Thyroid gland (tissue), 4 donors: ENCODE results near the gene SLC43A2. TPM values are rescaled to one million over a fixed set of nuclear protein-coding genes. Genes with fewer than 3 reads are reported as not detected.

Experiments used
- DNase-seq, 2 donors: peaks; one replicate each; pipeline ENCODE4 v3.0.0-alpha.2; 2019
- H3K27ac ChIP-seq, 3 donors: fragments of 200-600 bp; sonication (generic); 1 replicate in 2 of 3; 2 replicates in 1 of 3; pipeline ENCODE4 v1.5.1; 2016 to 2019; ENCODE audit warnings: mild to moderate bottlenecking in 1 of 3, moderate library complexity in 1 of 3
- H3K27me3 ChIP-seq: fragments of 200-600 bp; sonication (generic); one replicate; pipeline ENCODE4 v1.5.1; 2019
- H3K36me3 ChIP-seq, 2 donors: fragments of 200-600 bp; sonication (generic); one replicate each; pipeline ENCODE4 v1.5.1; 2016 to 2019
- H3K4me1 ChIP-seq, 2 donors: fragments of 200-600 bp; sonication (generic); one replicate each; pipeline ENCODE4 v1.5.1; 2017 to 2019
- H3K4me3 ChIP-seq, 3 donors: fragments of 200-600 bp; sonication (generic); replicated peaks in 1 of 3; 1 replicate in 2 of 3; 2 replicates in 1 of 3; pipeline ENCODE4 v1.5.1; 2016; ENCODE audit warnings: mild to moderate bottlenecking in 1 of 3
- H3K9me3 ChIP-seq: fragments of 200-600 bp; sonication (generic); one replicate; pipeline ENCODE4 v1.5.1; 2017
- POLR2A ChIP-seq, 2 donors: fragments of 450-650 bp; IDR thresholded peaks; one replicate each; pipeline ENCODE4 v1.6.1; 2017; ENCODE audit warnings: antibody characterized with exemption in 2 of 2, mild to moderate bottlenecking in 2 of 2, moderate library complexity in 1 of 2
- WGBS, 2 donors: methylation state at CpG; one replicate each; pipeline ENCODE4 v1.1.5; 2017; 5-methylcytosine and 5-hydroxymethylcytosine counted together
- intact Hi-C: fragments of 100-400 bp; cut with DNase I; formaldehyde crosslinking; loops from one replicate; pipeline ENCODE4 v1.15.1; 2023
- total RNA-seq, 4 donors: library from RNA; depleted of rRNA; stranded (reverse); fragments of >200 nt; gene quantifications; one replicate each; pipeline ENCODE4 v1.2.3, GENCODE V29; 2016
- TF ChIP-seq, protein P1 (sequence below), 6 experiments: fragments of 200-600 bp in 3 of 6; fragments of 450-650 bp in 3 of 6; sonication (generic) in 3 of 6; IDR thresholded peaks; one replicate each; pipeline ENCODE4 v1.5.1; 2016 to 2019; ENCODE audit warnings: antibody characterized with exemption in 6 of 6, mild to moderate bottlenecking in 2 of 6, inconsistent platforms in 1 of 6, moderate library complexity in 1 of 6

Gene SLC43A2
- total RNA-seq, 4 donors from 2014 or later = 17.5 to 28.2 (median 23.9) TPM

DNA sequence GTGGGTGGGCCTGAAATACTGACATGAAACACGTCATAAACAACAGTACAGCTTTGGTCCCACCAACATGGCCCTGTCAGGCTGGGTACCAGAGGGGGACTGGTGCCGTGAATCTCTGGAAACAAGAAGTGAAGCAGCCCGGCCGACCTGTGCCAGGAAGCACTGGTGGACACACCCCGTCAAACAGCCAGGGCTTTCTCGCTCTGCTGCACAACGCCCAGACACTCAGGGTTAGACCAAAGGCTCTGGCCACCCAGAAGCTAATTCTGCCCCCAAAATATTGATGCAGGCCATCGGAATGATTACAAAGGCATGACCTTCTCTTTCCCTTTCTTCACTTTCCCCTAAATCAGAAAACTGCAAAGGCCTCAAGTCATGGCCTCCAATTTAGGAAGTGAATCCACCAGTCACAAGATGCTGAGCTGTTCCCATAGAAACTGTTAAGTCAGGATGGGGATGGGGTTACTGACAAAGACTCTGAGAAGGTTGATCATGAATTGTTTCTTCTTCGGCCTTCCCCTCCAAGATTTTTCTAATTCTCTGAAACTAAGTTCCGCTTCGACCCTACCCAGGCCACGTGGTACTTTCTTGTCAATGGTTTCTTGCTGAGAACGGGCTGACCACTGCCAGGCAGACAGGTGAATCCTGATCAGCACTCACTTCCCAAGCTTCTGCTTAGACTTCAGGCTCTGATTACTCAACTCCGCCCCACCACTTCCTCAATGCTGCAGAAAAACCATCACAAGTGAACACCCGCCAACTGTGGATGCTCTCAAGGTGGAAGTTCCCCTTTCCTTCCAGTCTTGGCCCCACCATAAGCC is 72.8 kb downstream of the SLC43A2 start:
- peak; percentile 69 to 81 for DNase-seq
- Histone ChIP-seq H3K27ac (peak overlapping the region in 2 of 3 donors; percentile 24 to 56), H3K36me3 (peaks cover 9 to 11% of the 10 kb centered on the region in 2 donors), H3K27me3 (no peaks in the 10 kb centered on the region), H3K9me3 (no peaks in the 10 kb centered on the region), H3K4me1 (peaks cover 46 to 59% of the 10 kb centered on the region in 2 donors), H3K4me3 (no peak overlapping the region)
- 48 to 53% methylated on average over 15 of the region's 15 CpGs for WGBS, 2 donors
- intact Hi-C loops = loop anchor here (5.0 to 10.0 kb wide), 2 partner anchors 34 to 281 kb away; partner anchors contain the start of genes BHLHA9 and TRARG1
- TF ChIP-seq POLR2A (IDR thresholded peaks at IDR 0.05) = no peak
- TF ChIP-seq, protein P1, sequence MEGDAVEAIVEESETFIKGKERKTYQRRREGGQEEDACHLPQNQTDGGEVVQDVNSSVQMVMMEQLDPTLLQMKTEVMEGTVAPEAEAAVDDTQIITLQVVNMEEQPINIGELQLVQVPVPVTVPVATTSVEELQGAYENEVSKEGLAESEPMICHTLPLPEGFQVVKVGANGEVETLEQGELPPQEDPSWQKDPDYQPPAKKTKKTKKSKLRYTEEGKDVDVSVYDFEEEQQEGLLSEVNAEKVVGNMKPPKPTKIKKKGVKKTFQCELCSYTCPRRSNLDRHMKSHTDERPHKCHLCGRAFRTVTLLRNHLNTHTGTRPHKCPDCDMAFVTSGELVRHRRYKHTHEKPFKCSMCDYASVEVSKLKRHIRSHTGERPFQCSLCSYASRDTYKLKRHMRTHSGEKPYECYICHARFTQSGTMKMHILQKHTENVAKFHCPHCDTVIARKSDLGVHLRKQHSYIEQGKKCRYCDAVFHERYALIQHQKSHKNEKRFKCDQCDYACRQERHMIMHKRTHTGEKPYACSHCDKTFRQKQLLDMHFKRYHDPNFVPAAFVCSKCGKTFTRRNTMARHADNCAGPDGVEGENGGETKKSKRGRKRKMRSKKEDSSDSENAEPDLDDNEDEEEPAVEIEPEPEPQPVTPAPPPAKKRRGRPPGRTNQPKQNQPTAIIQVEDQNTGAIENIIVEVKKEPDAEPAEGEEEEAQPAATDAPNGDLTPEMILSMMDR (IDR thresholded peaks at IDR 0.05) = no peak

DNA sequence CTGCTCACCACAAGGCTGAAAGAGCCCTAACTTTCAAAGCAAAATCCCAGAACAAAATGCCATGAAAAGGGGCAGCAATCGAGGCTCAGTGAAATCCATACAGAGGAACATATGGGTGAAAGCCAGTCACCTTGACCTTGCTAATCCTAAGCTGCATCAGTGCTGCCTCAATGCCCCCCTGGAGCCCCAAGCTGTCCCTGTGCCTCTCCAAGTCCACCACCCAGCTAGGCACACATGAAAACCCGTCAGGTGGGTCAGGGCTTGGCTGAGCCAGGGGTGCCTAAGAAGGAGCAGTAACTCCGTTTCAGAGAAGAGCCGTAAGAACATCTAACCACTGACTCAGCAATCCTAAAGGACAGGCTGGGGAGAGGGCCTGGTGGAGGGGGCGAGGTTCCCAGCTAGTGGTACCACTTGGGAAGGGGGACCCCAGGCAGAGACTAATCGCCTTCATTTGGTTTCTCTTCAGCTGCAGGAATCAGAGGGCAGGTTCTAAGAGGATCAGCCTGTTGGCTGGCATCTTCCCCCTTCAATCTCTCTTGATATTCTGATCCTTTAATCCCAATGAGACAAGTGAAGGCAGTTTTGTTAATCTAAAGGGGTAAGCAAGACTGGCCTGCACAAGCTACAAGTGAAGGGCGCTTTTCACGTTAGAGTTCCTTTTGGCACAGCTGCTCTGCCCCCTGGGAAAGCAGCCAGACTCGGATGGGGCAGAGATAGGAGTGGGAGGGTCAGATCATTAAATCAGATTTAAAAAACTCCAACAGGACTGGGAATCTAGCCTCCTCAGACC is 73.7 kb downstream of the SLC43A2 start:
- intact Hi-C loops = loop anchor here (5.0 to 10.0 kb wide), 2 partner anchors 33 to 280 kb away; partner anchors contain the start of genes BHLHA9 and TRARG1
- DNase-seq = peak in 1 of 2 donors; percentile 50
- 66 to 69% methylated on average over 9 of the region's 9 CpGs for WGBS, 2 donors
- Histone ChIP-seq H3K4me1 (peaks cover 37 to 49% of the 10 kb centered on the region in 2 donors), H3K4me3 (no peak overlapping the region), H3K36me3 (peaks cover 18 to 20% of the 10 kb centered on the region in 2 donors), H3K27me3 (no peaks in the 10 kb centered on the region), H3K27ac (peak overlapping the region; percentile 24 to 75 (median 56)), H3K9me3 (no peaks in the 10 kb centered on the region)
- TF ChIP-seq, protein P1 (IDR thresholded peaks at IDR 0.05) = no peak
- no peak for TF ChIP-seq POLR2A (IDR thresholded peaks at IDR 0.05)

DNA sequence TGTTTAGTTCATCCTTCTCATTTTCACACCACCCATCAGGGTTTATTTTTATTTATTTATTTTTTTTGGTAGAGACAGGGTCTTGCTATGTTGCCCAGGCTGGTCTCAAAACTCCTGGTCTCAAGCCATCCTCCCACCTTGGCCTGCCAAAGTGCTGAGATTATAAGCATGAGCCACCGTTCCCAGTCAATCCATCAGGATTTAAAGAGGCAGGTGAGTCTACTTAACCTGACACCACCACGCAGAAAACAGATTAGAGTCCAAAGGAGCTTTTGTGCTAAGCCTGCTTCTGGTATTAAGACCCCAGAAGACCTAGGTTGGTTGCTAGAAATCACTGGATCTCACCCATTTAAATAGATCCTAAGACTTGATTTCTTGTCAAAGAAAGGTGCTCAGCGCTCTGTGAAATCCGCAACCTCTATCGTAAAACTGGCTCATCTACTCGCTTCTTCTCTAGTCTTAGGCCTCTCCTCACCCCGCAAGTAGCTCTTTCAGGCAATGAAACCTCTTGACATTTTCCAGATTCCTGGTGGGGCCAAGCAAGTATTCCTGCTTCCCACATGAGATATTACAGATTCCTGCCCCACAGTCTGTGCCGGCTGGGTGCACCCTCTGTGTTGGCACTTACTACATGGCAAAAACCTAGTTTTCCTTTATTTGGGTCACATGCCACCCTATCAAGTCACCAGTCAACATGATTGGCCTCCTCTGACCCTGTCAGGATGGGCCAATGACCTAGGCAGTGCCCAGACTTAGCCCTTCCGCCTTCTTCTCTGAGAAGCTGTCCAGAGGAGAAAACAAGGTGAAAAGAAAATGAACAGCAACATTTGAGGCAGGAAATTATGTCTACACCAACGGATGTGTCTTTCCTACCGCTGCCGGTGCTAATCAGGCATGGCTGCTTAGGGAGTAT is 75.0 kb downstream of the SLC43A2 start:
- no peaks in the 10 kb centered on the region for H3K27me3 ChIP-seq
- peaks cover 19 to 28% of the 10 kb centered on the region in 2 donors for H3K36me3 ChIP-seq
- TF ChIP-seq, protein P1 (IDR thresholded peaks at IDR 0.05) = no peak
- no peak for TF ChIP-seq POLR2A (IDR thresholded peaks at IDR 0.05)
- 58 to 70% methylated on average over 12 of the region's 12 CpGs for WGBS, 2 donors
- intact Hi-C loops = loop anchor here (10.0 kb wide), 1 partner anchor 279 kb away; the partner anchor contains the start of genes BHLHA9 and TRARG1
- no peaks in the 10 kb centered on the region for H3K9me3 ChIP-seq
- H3K4me1 ChIP-seq = peaks cover 28 to 36% of the 10 kb centered on the region in 2 donors
- peak overlapping the region; percentile 44 to 75 (median 65) for H3K27ac ChIP-seq
- no peak overlapping the region for H3K4me3 ChIP-seq
- peak; percentile 56 to 69 for DNase-seq

DNA sequence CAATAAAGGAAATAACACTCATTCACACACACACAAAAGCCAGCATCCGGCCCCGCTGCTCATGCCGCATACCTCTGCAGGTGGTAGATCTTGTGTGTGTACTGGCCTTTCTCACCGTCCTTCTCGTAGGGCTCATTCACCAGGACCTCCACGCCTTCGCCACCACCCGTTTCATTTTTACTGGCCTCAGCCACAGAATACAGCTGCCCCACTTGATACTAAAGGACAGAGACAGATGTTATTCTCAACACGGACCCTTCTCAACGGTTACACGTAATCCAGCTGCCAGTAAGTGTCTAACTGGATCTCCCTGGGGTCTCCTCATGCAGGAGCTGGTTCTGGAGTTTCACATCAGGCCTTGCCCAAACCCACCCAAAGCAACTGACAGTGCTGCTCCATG is 75.7 kb downstream of the SLC43A2 start:
- H3K27me3 ChIP-seq = no peaks in the 10 kb centered on the region
- H3K36me3 ChIP-seq = peaks cover 26 to 32% of the 10 kb centered on the region in 2 donors
- TF ChIP-seq POLR2A (IDR thresholded peaks at IDR 0.05) = no peak
- TF ChIP-seq, protein P1 (IDR thresholded peaks at IDR 0.05) = no peak
- H3K9me3 ChIP-seq = no peaks in the 10 kb centered on the region
- 90 to 91% methylated on average over 11 of the region's 11 CpGs for WGBS, 2 donors
- DNase-seq = no peak
- intact Hi-C loops = loop anchor here (10.0 kb wide), 1 partner anchor 278 kb away; the partner anchor contains the start of genes BHLHA9 and TRARG1
- peaks cover 28 to 32% of the 10 kb centered on the region in 2 donors for H3K4me1 ChIP-seq
- H3K27ac ChIP-seq = peak overlapping the region; percentile 44 to 75 (median 65)
- H3K4me3 ChIP-seq = no peak overlapping the region
